OCI-LY7 (cell line): ENCODE measurements around the gene PPEF2. TPM values are rescaled to one million over a fixed set of nuclear protein-coding genes. Genes with fewer than 3 reads are reported as not detected.

Source experiments
- BruUV-seq: library from RNA; stranded (reverse); fragments of 400-500 nt; replicated peaks from 2 replicates; lab custom pipeline; 2021; lab: Mats Ljungman, UMichigan
- CTCF ChIA-PET: fragments of 300-600 bp; sonication (Branson Sonifier 250); formaldehyde crosslinking; loops from one replicate; lab custom pipeline; 2022; ENCODE audit warnings: antibody characterized with exemption; ENCODE audit not compliant: unreplicated experiment; lab: Charles Lee
- POLR2A ChIA-PET: fragments of 300-600 bp; sonication (Branson Sonifier 250); formaldehyde crosslinking; loops from one replicate; lab custom pipeline; 2022; ENCODE audit warnings: antibody characterized with exemption; lab: Charles Lee
- DNase-seq: peaks from one replicate; pipeline ENCODE4 v3.0.0-alpha.2; 2015; ENCODE audit warnings: low spot score
- H2AFZ ChIP-seq: fragments of 200-600 bp; sonication (generic), shearing (Covaris generic); 2 replicates; pipeline ENCODE4 v1.6.1; 2014; ENCODE audit warnings: mild to moderate bottlenecking, antibody characterized with exemption, low read length, moderate library complexity
- H3K27ac ChIP-seq: fragments of 200-600 bp; sonication (generic); 2 replicates; pipeline ENCODE4 v1.5.1; 2014; ENCODE audit warnings: mixed run types, low read depth, mild to moderate bottlenecking, moderate library complexity, low read length, inconsistent platforms; ENCODE audit not compliant: poor library complexity, severe bottlenecking
- H3K36me3 ChIP-seq: fragments of 200-600 bp; sonication (generic); 2 replicates; pipeline ENCODE4 v1.6.1; 2014; ENCODE audit warnings: mild to moderate bottlenecking, antibody characterized with exemption, low read length, moderate library complexity, mixed read lengths; ENCODE audit not compliant: insufficient read depth
- H3K4me1 ChIP-seq: fragments of 200-600 bp; sonication (generic); 2 replicates; pipeline ENCODE4 v1.5.1; 2014; ENCODE audit warnings: mild to moderate bottlenecking, low read length; ENCODE audit not compliant: insufficient read depth, poor library complexity, severe bottlenecking
- H3K4me2 ChIP-seq: fragments of 200-600 bp; sonication (generic); 2 replicates; pipeline ENCODE4 v1.6.1; 2014; ENCODE audit warnings: mild to moderate bottlenecking, low read length
- H3K4me3 ChIP-seq: fragments of 200-600 bp; sonication (generic); 2 replicates; pipeline ENCODE4 v1.5.1; 2014; ENCODE audit warnings: mild to moderate bottlenecking, low read depth, low read length; ENCODE audit not compliant: poor library complexity, severe bottlenecking
- H3K79me2 ChIP-seq: fragments of 200-600 bp; sonication (generic); 2 replicates; pipeline ENCODE4 v1.6.1; 2016; ENCODE audit warnings: low read depth, mild to moderate bottlenecking, low read length, moderate library complexity, mixed read lengths; ENCODE audit not compliant: insufficient read depth
- H3K9me2 ChIP-seq: fragments of 200-600 bp; sonication (generic); 2 replicates; pipeline ENCODE4 v1.6.1; 2016; ENCODE audit warnings: mild to moderate bottlenecking, low read length, mixed read lengths; ENCODE audit not compliant: insufficient read depth
- H3K9me3 ChIP-seq: fragments of 200-600 bp; sonication (generic); 2 replicates; pipeline ENCODE4 v1.6.1; 2014; ENCODE audit warnings: mild to moderate bottlenecking, mixed run types, low read length, mixed read lengths
- H4K20me1 ChIP-seq: fragments of 200-600 bp; sonication (generic); 2 replicates; pipeline ENCODE4 v1.6.1; 2014; ENCODE audit warnings: mild to moderate bottlenecking, antibody characterized with exemption, low read length, moderate library complexity, mixed read lengths; ENCODE audit not compliant: insufficient read depth
- EZH2phosphoT487 ChIP-seq: fragments of 200-600 bp; sonication (generic); IDR thresholded peaks from 2 replicates; pipeline ENCODE4 v1.6.1; 2018; ENCODE audit warnings: low read depth, borderline replicate concordance, mild to moderate bottlenecking, mixed run types, antibody characterized with exemption, low read length, moderate library complexity, mixed read lengths
- intact Hi-C: fragments of 100-400 bp; cut with micrococcal nuclease; formaldehyde crosslinking; loops from one replicate; pipeline ENCODE4 v1.10.0; 2022; ENCODE audit not compliant: unreplicated experiment
- total RNA-seq, 2 experiments: library from RNA; depleted of rRNA in 1 of 2; stranded (reverse); fragments of >200 nt in 1 of 2; shearing (Covaris generic) in 1 of 2; gene quantifications; 2 replicates each; pipeline ENCODE4 v1.2.3, GENCODE V29; 2014 to 2022
- TF ChIP-seq, protein P1 (sequence below): fragments of 200-600 bp; sonication (generic); conservative IDR thresholded peaks from 2 replicates; pipeline ENCODE4 v1.5.1; 2014; ENCODE audit warnings: mild to moderate bottlenecking, antibody characterized with exemption, low read length, moderate library complexity, mixed read lengths

Gene PPEF2
- total RNA-seq, 2 experiments from 2014 or later, result 0.42 TPM; not detected in 1

DNA sequence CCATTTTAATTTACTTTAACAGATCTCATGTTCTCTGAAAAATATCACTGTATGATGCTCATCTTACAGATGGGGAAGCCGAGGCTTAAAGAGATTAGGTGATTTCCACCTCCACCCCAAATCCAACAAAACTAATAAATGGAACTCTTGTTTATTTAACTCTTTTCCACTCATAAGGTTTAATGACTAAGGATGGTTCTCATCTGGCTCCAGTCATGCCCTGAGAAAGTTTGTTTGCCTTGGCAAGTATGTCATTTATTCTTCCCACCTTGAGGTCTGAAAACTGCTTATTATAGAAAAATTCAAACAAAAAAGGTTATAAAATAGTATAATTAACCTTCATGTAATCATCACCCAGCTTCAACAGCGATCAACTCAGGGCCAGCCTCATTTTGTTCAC lies 56.3 kb downstream of the PPEF2 start:
- POLR2A ChIA-PET, result interaction anchor here (0.6 to 1.1 kb wide), 2 partner anchors 17 to 76 kb away, joined by 3 to 5 read pairs; no protein-coding TSS in a partner anchor
- Histone ChIP-seq H3K27ac (no peak overlapping the region), H3K4me1 (no peaks in the 10 kb centered on the region), H3K36me3 (no peaks in the 10 kb centered on the region), H3K79me2 (no peaks in the 10 kb centered on the region), H3K4me3 (no peak overlapping the region), H4K20me1 (no peaks in the 10 kb centered on the region), H2AFZ (no peak overlapping the region), H3K4me2 (no peak overlapping the region), H3K9me3 (no peaks in the 10 kb centered on the region), H3K9me2 (no peaks in the 10 kb centered on the region)
- intact Hi-C loops, result loop anchor here (10.0 kb wide), 1 partner anchor 971 kb away; no protein-coding TSS in a partner anchor
- no TSS peak for BruUV-seq
- CTCF ChIA-PET, result no interaction called here
- DNase-seq, result no peak
- TF ChIP-seq, protein P1, sequence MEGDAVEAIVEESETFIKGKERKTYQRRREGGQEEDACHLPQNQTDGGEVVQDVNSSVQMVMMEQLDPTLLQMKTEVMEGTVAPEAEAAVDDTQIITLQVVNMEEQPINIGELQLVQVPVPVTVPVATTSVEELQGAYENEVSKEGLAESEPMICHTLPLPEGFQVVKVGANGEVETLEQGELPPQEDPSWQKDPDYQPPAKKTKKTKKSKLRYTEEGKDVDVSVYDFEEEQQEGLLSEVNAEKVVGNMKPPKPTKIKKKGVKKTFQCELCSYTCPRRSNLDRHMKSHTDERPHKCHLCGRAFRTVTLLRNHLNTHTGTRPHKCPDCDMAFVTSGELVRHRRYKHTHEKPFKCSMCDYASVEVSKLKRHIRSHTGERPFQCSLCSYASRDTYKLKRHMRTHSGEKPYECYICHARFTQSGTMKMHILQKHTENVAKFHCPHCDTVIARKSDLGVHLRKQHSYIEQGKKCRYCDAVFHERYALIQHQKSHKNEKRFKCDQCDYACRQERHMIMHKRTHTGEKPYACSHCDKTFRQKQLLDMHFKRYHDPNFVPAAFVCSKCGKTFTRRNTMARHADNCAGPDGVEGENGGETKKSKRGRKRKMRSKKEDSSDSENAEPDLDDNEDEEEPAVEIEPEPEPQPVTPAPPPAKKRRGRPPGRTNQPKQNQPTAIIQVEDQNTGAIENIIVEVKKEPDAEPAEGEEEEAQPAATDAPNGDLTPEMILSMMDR, result no peak
- TF ChIP-seq EZH2phosphoT487, result no peak

GRCh38 chr4:75844151-75844662 lies 58.0 kb downstream of the PPEF2 start:
- Histone ChIP-seq H3K9me3 (no peaks in the 10 kb centered on the region), H2AFZ (no peak overlapping the region), H3K4me3 (no peak overlapping the region), H3K79me2 (no peaks in the 10 kb centered on the region), H4K20me1 (no peaks in the 10 kb centered on the region), H3K4me2 (no peak overlapping the region), H3K27ac (no peak overlapping the region), H3K9me2 (no peaks in the 10 kb centered on the region), H3K36me3 (no peaks in the 10 kb centered on the region), H3K4me1 (no peaks in the 10 kb centered on the region)
- BruUV-seq, result no TSS peak
- DNase-seq, result no peak
- ChIA-PET POLR2A (no interaction called here), CTCF (no interaction called here)
- intact Hi-C loops, result loop anchor here (10.0 kb wide), 1 partner anchor 969 kb away; no protein-coding TSS in a partner anchor
- no peak for TF ChIP-seq EZH2phosphoT487
- TF ChIP-seq, protein P1, result no peak

DNA sequence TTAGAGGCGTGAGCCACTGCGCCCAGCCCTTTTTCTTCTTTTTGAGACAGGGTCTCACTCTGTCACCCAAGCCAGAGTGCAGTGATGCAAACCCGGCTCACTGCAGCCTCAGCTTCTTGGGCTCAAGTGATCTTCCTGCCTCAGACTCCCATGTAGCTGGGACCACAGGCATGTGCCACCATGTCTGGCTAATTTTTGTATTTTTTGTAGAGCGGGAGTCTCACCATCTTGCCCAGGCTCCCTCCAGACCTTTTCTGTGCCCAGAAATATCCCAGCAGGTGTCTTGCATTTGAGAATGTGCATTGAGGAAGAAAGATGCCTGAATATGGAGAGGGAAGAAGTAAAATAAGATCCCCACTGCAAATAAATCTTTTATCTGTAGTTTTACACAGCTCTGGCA lies 58.7 kb downstream of the PPEF2 start:
- no TSS peak for BruUV-seq
- no peak overlapping the region for H3K27ac ChIP-seq
- no peaks in the 10 kb centered on the region for H3K79me2 ChIP-seq
- DNase-seq, result no peak
- no peaks in the 10 kb centered on the region for H3K36me3 ChIP-seq
- intact Hi-C loops, result loop anchor here (10.0 kb wide), 1 partner anchor 969 kb away; no protein-coding TSS in a partner anchor
- H4K20me1 ChIP-seq, result no peaks in the 10 kb centered on the region
- H3K4me2 ChIP-seq, result no peak overlapping the region
- ChIA-PET CTCF (no interaction called here), POLR2A (interaction anchor here (0.7 kb wide), 2 partner anchors 47 to 299 kb away, joined by 3 to 6 read pairs; no protein-coding TSS in a partner anchor)
- no peak overlapping the region for H3K4me3 ChIP-seq
- no peak overlapping the region for H2AFZ ChIP-seq
- H3K9me2 ChIP-seq, result no peaks in the 10 kb centered on the region
- no peaks in the 10 kb centered on the region for H3K9me3 ChIP-seq
- TF ChIP-seq, protein P1, result no peak
- TF ChIP-seq EZH2phosphoT487, result no peak
- H3K4me1 ChIP-seq, result no peaks in the 10 kb centered on the region
